NB4 (cell line): ENCODE results near the gene SUFU.
A peak's percentile ranks its signal among the peaks of the same experiment; 100 is the strongest.

Experiments
- DNase-seq: peaks from one replicate; pipeline ENCODE4 v3.0.0; 2010; ENCODE audit warnings: low read depth
- H3K4me3 ChIP-seq: one replicate; pipeline ENCODE4 v1.5.1; 2011; ENCODE audit warnings: mild to moderate bottlenecking, low read depth, low read length, moderate library complexity
- CTCF ChIP-seq: IDR thresholded peaks from one replicate; pipeline ENCODE4 v1.5.1; 2012; ENCODE audit warnings: low read depth, low read length
- MYC ChIP-seq: IDR thresholded peaks from 2 replicates; pipeline ENCODE4 v1.6.1; 2011; ENCODE audit warnings: low read depth, low read length
- POLR2A ChIP-seq: IDR thresholded peaks from 2 replicates; pipeline ENCODE4 v1.6.1; 2011; ENCODE audit warnings: mild to moderate bottlenecking; ENCODE audit not compliant: insufficient read length; ENCODE audit errors: extremely low read depth
- TF ChIP-seq, protein P1 (sequence below): IDR thresholded peaks from 2 replicates; pipeline ENCODE4 v1.6.1; 2011; ENCODE audit warnings: low read depth, low read length

Gene SUFU

GRCh38 chr10:102598243-102598642, 94.5 kb downstream of the SUFU start:
- TF ChIP-seq, protein P1, sequence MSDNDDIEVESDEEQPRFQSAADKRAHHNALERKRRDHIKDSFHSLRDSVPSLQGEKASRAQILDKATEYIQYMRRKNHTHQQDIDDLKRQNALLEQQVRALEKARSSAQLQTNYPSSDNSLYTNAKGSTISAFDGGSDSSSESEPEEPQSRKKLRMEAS: no peak
- no peak for TF ChIP-seq POLR2A
- TF ChIP-seq MYC: no peak
- no peak for TF ChIP-seq CTCF
- no peak overlapping the region for H3K4me3 ChIP-seq
- DNase-seq: no peak

DNA sequence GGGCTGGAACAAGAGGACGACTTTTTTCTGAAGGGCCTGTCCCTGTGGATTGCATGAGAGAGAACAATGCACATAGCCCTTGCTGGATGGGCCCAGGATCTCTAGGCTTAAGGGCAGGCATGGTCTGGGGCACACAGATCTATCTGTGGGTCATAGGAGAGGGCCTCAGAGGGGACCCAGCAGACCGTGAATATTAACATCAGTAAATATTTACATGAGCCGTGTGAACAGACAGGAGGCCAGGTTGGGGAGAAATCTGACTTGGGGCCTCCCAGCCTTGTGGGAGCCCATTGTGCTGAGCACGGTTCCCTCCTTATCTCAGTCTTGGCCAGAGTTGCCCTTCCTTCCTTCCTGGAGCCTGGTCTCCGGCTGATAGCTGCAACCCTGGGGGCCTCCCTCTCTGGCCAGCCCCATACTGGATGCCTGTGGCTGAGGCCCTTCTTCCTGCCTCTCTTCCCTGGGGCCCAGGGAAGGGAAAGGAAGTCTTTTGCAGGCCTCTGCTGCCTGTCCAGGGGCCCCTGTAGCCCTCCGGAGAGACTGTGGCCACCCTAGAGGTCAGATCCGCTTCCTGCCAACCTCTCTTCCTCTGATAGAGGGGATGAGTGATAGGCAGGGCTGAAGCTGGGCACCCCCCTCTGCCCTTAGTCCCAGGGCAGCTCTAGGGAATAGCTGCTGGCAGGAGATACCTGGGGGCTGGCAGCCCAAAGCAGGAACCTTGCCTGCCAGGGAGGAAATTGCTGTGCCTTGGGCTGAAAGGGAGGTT, 96.0 kb downstream of the SUFU start:
- DNase-seq: peak; percentile 86
- H3K4me3 ChIP-seq: no peak overlapping the region
- TF ChIP-seq, protein P1: no peak
- TF ChIP-seq CTCF (no peak), POLR2A (no peak), MYC (no peak)

- no peak for TF ChIP-seq MYC
- no peak for TF ChIP-seq CTCF
- TF ChIP-seq, protein P1: no peak
- no peak for TF ChIP-seq POLR2A
- no peak overlapping the region for H3K4me3 ChIP-seq
- no peak for DNase-seq
Measured at GRCh38 chr10:102600816-102601215, 97.0 kb downstream of the SUFU start.

DNA sequence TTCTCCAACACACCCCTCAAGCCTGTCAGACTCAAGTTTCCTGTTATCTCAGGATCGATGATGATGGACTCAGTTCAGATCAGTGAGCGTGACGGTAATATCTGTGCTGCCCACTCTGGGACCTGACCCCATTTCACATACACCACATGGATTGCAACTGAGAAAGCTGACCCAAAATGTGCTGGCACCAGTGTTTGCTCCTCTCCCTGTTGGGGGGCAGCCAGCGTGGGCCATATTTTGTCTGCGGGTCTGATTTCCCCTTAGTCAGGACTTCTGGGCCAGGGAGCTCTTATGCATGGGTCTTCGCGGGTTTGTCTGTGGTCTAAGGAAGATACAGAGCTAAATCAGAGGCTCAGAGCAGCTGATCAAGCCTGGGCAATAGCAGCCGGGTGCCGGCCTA, 97.9 kb downstream of the SUFU start:
- no peak for DNase-seq
- TF ChIP-seq POLR2A (no peak), MYC (no peak), CTCF (no peak)
- TF ChIP-seq, protein P1: no peak

DNA sequence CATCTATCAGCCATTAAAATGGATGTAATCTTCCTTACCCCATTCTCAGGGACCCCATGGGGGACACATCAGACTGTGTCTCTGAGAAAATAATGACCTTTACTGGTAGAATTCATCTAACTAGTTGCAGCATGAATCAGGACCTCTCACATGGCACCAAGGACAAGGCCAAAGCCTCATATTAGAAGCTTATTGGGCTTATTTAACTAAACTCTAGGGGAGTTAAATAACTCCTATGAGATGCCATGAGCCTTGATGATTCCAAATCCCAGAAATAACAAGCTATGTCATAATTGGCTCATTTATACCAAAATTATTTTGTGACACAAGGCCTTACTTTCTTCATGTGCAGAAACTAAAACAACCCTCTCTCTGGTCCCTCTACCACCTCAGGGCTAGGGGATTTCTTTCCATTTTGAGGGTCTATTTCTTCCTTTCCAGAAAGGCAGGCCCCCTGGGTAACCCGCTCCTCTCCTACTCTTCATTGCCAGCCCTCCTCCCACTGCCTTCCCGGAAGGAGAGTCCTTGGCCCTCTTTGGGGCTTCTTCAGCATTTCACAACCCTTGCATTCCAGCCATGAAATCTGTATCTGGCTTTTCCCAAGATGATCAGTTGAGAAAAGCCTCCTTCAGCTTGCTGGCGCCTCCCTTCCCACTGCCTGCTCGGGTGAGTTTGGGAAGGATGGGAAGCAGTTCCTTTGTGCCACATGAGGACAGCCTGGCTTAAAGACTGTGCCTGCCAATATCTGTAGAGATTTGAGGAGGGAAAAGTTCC, 98.7 kb downstream of the SUFU start:
- H3K4me3 ChIP-seq: no peak overlapping the region
- TF ChIP-seq MYC (no peak), CTCF (no peak), POLR2A (no peak)
- TF ChIP-seq, protein P1: no peak
- no peak for DNase-seq

More for the DNA sequence above, 97.9 kb downstream of the SUFU start:
- H3K4me3 ChIP-seq: no peak overlapping the region
